Fibroblast of the aortic adventitia (primary cell): ENCODE measurements around the gene KLF7. TPM values are rescaled to one million over a fixed set of nuclear protein-coding genes. Genes with fewer than 3 reads are reported as not detected.

Source experiments
- DNase-seq: peaks from one replicate; pipeline ENCODE4 v3.0.0-alpha.2; 2010; ENCODE audit warnings: low read depth
- H3K4me3 ChIP-seq: 2 replicates; pipeline ENCODE4 v1.5.1; 2011; ENCODE audit warnings: low read depth, mild to moderate bottlenecking, control low read depth, low read length, moderate library complexity
- total RNA-seq: library from RNA; depleted of rRNA; stranded (reverse); fragments of >200 nt; gene quantifications from 2 replicates; pipeline ENCODE4 v1.2.3, GENCODE V29; 2012; ENCODE audit warnings: low replicate concordance
- TF ChIP-seq, protein P1 (sequence below): IDR thresholded peaks from 2 replicates; pipeline ENCODE4 v1.5.1; 2011; ENCODE audit warnings: mild to moderate bottlenecking, low read length, control low read depth, inconsistent platforms; ENCODE audit not compliant: insufficient read depth

The KLF7 gene
- total RNA-seq, 1 donor: 38.5 TPM

DNA sequence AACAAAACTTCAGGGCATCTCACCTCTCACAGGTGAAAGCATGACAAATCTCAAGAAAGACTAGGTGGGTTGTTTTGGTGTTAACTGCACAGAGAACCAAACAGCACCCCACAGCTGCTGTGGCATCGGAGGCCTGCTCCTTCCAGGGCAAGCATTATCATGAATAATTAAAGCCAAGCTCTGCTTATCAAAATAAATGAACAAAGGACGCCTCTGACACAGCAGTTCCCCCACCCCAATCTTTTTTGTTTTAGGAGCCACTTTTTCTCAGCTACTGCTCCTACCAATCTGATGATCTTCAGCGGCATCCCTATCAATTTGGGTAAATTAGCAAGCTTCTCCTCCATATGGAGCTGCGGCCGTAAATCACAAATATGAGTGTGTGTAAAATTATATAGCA is 58.6 kb downstream of the KLF7 start:
- TF ChIP-seq, protein P1, sequence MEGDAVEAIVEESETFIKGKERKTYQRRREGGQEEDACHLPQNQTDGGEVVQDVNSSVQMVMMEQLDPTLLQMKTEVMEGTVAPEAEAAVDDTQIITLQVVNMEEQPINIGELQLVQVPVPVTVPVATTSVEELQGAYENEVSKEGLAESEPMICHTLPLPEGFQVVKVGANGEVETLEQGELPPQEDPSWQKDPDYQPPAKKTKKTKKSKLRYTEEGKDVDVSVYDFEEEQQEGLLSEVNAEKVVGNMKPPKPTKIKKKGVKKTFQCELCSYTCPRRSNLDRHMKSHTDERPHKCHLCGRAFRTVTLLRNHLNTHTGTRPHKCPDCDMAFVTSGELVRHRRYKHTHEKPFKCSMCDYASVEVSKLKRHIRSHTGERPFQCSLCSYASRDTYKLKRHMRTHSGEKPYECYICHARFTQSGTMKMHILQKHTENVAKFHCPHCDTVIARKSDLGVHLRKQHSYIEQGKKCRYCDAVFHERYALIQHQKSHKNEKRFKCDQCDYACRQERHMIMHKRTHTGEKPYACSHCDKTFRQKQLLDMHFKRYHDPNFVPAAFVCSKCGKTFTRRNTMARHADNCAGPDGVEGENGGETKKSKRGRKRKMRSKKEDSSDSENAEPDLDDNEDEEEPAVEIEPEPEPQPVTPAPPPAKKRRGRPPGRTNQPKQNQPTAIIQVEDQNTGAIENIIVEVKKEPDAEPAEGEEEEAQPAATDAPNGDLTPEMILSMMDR: no peak
- no peak overlapping the region for H3K4me3 ChIP-seq
- DNase-seq: no peak

DNA sequence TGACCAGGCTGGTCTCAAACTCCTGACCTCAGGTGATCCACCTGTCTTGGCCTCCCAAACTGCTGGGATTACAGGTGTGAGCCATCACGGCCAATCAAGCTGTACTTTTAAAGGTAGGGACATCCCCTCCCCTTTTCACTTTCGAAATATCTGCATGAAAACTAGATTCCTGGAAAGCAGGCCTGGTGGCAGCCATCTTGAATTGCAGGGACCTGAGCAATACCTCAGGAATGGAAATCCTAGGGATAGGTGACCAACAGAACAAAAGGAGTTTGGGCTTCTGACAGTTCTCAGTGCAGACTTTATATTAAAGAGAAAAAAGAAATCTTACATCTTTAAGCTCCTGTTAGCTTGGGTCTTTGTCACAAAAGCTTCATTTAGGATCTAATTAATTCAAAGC is 62.6 kb downstream of the KLF7 start:
- H3K4me3 ChIP-seq: no peak overlapping the region
- TF ChIP-seq, protein P1: no peak
- no peak for DNase-seq

DNA sequence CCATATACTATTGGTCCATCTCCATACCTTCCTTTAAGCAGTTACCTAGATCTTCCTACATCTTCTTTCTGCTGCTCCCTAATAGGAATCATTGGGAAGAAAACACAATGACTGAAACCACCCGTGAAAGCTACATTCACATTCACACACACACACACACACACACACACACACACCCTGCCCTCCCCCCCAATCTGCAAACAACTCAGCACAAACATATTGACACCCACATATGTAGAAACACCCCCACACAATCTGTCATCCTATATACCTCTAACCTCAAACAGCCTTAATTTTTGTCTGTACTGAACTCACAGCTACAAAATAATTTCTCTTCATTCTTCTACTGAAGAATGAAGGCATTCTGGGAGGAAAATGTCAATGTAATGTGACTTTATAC is 63.8 kb downstream of the KLF7 start:
- TF ChIP-seq, protein P1: no peak
- no peak overlapping the region for H3K4me3 ChIP-seq
- no peak for DNase-seq

DNA sequence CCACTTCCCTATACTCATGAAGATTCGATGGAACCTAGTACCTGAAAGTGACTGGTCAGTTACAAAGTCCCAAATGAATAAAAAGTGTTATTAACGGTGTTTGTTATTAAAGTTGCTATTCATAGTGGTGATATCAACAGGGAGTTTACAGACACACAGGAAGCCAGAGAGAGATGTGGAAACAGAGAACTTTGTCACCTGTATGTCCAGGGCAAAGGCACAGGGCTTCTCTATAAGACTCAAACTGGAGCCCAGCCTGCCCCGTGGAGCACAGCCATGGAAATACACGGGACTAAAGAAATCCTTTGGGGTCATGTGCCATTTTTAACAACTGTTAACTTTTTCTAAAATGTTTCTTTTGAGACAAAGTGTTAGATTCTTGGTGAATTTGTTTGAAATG is 68.5 kb downstream of the KLF7 start:
- DNase-seq: no peak
- H3K4me3 ChIP-seq: no peak overlapping the region
- TF ChIP-seq, protein P1: no peak

DNA sequence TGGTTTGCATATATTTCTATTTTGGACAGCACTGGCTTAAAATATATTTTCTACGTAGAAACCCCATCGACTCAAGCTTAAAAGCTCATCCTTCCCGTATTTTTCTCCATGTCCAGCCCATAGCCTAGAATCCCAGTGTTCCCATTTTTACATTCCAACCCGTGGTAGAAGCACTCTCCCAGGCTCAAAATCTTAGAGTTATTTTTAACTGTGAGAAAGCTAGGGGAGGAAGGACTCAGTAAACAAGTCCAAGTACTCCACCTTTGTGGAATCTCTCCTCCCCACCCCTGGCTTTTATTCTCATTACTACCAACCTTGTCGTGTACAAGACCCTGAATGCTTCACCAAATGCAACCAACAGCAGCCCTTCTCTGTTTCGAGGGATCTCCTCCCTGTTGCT is 69.8 kb downstream of the KLF7 start:
- TF ChIP-seq, protein P1: no peak
- DNase-seq: no peak
- H3K4me3 ChIP-seq: no peak overlapping the region

DNA sequence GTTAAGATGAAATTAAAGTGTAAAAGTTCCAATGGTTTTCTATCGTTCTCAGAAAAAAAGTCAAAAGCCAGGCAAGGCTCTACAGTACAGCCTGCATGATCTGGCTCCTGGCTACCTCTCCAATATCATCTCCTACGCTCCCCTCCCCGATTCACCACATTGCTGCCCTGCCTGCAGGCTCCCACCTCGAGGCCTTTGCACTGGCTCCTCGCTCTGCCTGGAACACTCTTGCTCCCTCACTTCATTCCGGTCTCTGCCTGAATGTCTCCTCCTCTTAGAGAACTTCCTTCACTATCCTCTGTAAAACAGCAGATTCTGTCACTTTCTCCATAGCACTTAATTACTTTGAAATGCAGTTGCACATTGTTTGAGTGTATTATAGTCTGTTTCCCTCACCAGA is 72.5 kb downstream of the KLF7 start:
- DNase-seq: no peak

DNA sequence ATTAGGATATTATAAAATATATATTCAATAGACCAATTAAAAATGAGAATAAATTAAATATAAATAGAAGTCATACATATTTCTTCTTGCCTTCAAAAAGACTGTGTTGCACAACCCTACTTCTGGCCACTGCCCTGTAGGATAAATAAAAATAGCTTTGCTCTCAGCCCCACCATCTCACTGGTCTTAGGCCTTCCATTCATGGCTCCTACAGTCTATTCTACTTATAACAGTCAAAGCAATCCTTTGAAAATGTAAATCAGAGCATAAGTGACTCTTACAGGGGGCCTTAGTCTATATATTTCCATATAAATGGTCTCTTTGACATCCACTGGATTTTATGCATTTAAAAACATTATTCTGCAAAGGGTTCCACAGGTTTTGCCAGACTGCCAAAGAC is 72.9 kb downstream of the KLF7 start:
- TF ChIP-seq, protein P1: no peak
- DNase-seq: no peak
- H3K4me3 ChIP-seq: no peak overlapping the region

More for the DNA sequence above, 72.5 kb downstream of the KLF7 start:
- TF ChIP-seq, protein P1: no peak
- no peak overlapping the region for H3K4me3 ChIP-seq
